Lower leg skin (tissue), 4 donors: Measurements from ENCODE around the gene CSF2RB. TPM values are rescaled to one million over a fixed set of nuclear protein-coding genes. Genes with fewer than 3 reads are reported as not detected.

Experiments used
- DNase-seq, 2 donors: peaks; one replicate each; pipeline ENCODE4 v3.0.0-alpha.2; 2019; ENCODE audit warnings: low spot score in 2 of 2
- H3K4me3 ChIP-seq: fragments of 200-600 bp; sonication (generic); 2 replicates; pipeline ENCODE4 v1.5.1; 2017; ENCODE audit warnings: mild to moderate bottlenecking, low read depth; ENCODE audit not compliant: poor library complexity, severe bottlenecking
- CTCF ChIP-seq, 3 donors: fragments of 450-650 bp; IDR thresholded peaks; one replicate each; pipeline ENCODE4 v1.5.1; 2016; ENCODE audit warnings: antibody characterized with exemption in 3 of 3, mild to moderate bottlenecking in 3 of 3, moderate library complexity in 2 of 3
- POLR2A ChIP-seq, 2 donors: fragments of 450-650 bp; IDR thresholded peaks; one replicate each; pipeline ENCODE4 v1.6.1; 2016 to 2017; ENCODE audit warnings: antibody characterized with exemption in 2 of 2, mild to moderate bottlenecking in 1 of 2, moderate library complexity in 1 of 2
- WGBS, 2 donors: methylation state at CpG; one replicate each; pipeline ENCODE4 v1.1.5; 2018; 5-methylcytosine and 5-hydroxymethylcytosine counted together
- intact Hi-C: fragments of 100-400 bp; cut with DNase I; formaldehyde crosslinking; loops from one replicate; pipeline ENCODE4 v1.15.0; 2023; ENCODE audit warnings: low total_unique reads
- total RNA-seq, 4 donors: library from RNA; depleted of rRNA; stranded (reverse); fragments of >200 nt; gene quantifications; one replicate each; pipeline ENCODE4 v1.1.0, GENCODE V29; 2016

The CSF2RB gene
- total RNA-seq, 4 donors from 2014 or later, result 3.2 to 10.7 (median 5.5) TPM

GRCh38 chr22:36881504-36882245, 31.8 kb upstream of the CSF2RB start:
- DNase-seq, result no peak
- intact Hi-C loops, result no loop called here
- H3K4me3 ChIP-seq, result no peak overlapping the region
- 75 to 89% methylated on average over 1 of the region's 1 CpG for WGBS, 2 donors
- TF ChIP-seq POLR2A (IDR thresholded peaks at IDR 0.05) (no peak), CTCF (IDR thresholded peaks at IDR 0.05) (no peak)

- DNase-seq, result no peak
- H3K4me3 ChIP-seq, result no peak overlapping the region
- WGBS, 2 donors, result 43 to 48% methylated on average over 5 of the region's 5 CpGs
- no peak for TF ChIP-seq POLR2A (IDR thresholded peaks at IDR 0.05)
- no peak for TF ChIP-seq CTCF (IDR thresholded peaks at IDR 0.05)
- intact Hi-C loops, result no loop called here
Observed at GRCh38 chr22:36884349-36885158, 28.9 kb upstream of the CSF2RB start.

DNA sequence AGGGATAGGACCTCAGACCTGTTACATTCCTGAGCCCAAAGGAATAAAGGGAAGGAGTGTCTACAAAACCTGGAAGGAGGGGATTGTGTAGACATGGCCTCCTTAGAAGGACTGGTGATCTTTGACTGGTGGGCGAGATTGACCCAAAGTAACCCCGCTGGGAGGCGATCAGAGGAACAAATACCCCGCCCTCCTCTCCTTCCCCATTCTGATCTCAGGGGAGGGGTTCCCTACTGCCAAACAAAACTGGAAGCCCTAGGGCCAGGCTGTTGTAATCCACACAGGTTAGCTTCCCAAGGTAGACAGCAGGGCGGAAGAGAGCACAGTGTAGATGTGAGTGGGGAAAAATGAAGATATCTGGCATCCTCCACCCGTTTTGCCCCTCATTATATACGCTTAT, 28.0 kb upstream of the CSF2RB start:
- DNase-seq, result no peak
- intact Hi-C loops, result no loop called here
- no peak overlapping the region for H3K4me3 ChIP-seq
- 62 to 63% methylated on average over 7 of the region's 7 CpGs for WGBS, 2 donors
- TF ChIP-seq POLR2A (IDR thresholded peaks at IDR 0.05), result no peak
- TF ChIP-seq CTCF (IDR thresholded peaks at IDR 0.05), result no peak

GRCh38 chr22:36886016-36886415, 27.4 kb upstream of the CSF2RB start:
- no peak for DNase-seq
- WGBS, 2 donors, result 85 to 86% methylated on average over 4 of the region's 4 CpGs
- no peak overlapping the region for H3K4me3 ChIP-seq
- TF ChIP-seq POLR2A (IDR thresholded peaks at IDR 0.05), result no peak
- intact Hi-C loops, result no loop called here

- DNase-seq, result no peak
- 81 to 84% methylated on average over 4 of the region's 4 CpGs for WGBS, 2 donors
- no peak overlapping the region for H3K4me3 ChIP-seq
- intact Hi-C loops, result no loop called here
- TF ChIP-seq POLR2A (IDR thresholded peaks at IDR 0.05), result no peak
- TF ChIP-seq CTCF (IDR thresholded peaks at IDR 0.05), result no peak
Observed at GRCh38 chr22:36887162-36887561, 26.3 kb upstream of the CSF2RB start.

GRCh38 chr22:36891646-36892045, 21.8 kb upstream of the CSF2RB start:
- WGBS, 2 donors, result 69 to 74% methylated on average over 1 of the region's 1 CpG
- no peak for DNase-seq
- H3K4me3 ChIP-seq, result no peak overlapping the region
- intact Hi-C loops, result no loop called here
- no peak for TF ChIP-seq POLR2A (IDR thresholded peaks at IDR 0.05)
- TF ChIP-seq CTCF (IDR thresholded peaks at IDR 0.05), result no peak
